HG02885 (cell line): ENCODE data around the gene PEDS1.
A peak's percentile ranks its signal among the peaks of the same experiment; 100 is the strongest.
"Not testable (repeated sequence)": the region's sequence is repeated elsewhere in the genome, so short reads cannot be mapped to it uniquely, and the experiment has no call there.

Experiments
- ATAC-seq: cut with Tn5 transposase; IDR thresholded peaks from one replicate; pipeline ENCODE4 v1.9.1; 2021; ENCODE audit warnings: mild to moderate bottlenecking; ENCODE audit not compliant: unreplicated experiment, poor library complexity

PEDS1 gene

GRCh38 chr20:50191065-50191543, 37.6 kb upstream of the PEDS1 start:
- peak; percentile 21 for ATAC-seq

DNA sequence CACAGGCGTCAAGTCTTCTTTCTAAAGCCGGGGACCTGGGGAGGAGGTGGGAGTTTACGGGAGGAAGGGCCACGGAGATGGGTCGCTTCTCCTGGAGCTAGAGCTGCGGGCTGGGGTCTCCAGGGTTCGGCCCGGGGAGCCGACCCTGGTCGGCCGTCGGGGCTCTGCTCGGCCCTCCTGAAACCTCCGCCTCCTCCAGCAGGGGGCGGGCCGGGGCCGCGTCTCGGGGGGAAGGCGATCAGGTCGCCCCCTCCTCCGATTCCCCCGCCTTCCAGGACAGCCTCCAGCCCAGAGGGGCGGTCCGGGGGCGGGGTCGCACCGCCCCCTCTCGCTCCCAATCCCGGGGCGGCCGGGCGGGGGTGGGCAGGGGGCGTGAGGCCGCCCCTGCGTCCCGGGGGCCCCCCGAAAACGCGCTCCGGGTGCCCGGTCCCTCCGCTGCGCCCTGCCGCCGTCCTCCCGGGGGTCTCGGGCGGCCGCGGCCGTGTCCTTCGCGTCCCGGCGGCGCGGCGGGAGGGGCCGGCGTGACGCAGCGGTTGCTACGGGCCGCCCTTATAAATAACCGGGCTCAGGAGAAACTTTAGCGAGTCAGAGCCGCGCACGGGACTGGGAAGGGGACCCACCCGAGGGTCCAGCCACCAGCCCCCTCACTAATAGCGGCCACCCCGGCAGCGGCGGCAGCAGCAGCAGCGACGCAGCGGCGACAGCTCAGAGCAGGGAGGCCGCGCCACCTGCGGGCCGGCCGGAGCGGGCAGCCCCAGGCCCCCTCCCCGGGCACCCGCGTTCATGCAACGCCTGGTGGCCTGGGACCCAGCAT, 36.9 kb upstream of the PEDS1 start, which contains the start of gene CEBPB:
Gene CEBPB, plus strand, starts transcription at position 580 of the 814 bp plus-strand sequence. Its CDS starts 204 bp downstream, at position 784.
- ATAC-seq = peak; percentile 50

GRCh38 chr20:50189681-50190250, 36.2 kb upstream of the PEDS1 start:
- ATAC-seq = no peak

GRCh38 chr20:50188879-50189680, 35.6 kb upstream of the PEDS1 start:
- no peak for ATAC-seq

DNA sequence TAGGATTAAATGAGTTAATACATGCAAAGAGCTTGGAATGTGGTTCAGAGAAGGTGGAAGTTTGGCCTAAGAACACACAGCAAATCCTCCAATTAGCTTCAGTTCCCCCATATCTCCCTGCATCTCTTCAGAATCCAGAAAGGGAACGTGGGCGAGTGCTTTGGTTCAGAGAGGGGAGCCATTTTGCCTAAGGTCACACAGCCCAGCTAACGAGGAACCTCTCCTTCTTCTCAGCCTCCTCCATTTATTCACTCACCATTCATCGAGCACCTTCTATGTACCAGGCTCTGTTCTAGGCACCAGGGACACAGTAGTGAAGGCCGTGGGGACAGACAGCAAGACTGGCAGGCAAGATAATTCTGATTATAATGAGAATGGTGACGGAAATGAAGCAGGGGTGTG, 34.8 kb upstream of the PEDS1 start:
- no peak for ATAC-seq

- ATAC-seq = no peak
Observed at GRCh38 chr20:50187403-50188051, 34.0 kb upstream of the PEDS1 start.

GRCh38 chr20:50186987-50187402, 33.5 kb upstream of the PEDS1 start:
- ATAC-seq = no peak

- no peak for ATAC-seq
Observed at GRCh38 chr20:50186151-50186885, 32.8 kb upstream of the PEDS1 start.

DNA sequence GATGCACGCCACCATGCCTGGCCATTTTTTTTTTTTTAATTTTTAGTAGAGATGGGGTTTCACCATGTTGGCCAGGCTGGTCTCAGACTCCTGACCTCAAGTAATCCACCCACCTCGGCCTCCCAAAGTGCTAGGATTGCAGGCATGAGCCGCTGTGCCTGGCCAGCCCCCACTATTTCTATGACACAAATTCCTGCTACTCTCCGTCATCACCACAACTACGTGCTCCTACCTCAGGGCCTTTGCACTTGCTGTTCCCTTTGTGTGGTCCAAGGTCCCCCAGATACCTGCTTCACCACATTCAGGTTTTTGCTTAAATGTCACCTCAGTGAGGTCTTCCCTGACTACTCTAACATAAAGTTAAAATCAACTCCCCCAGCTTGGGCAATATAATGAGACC, 31.9 kb upstream of the PEDS1 start:
- ATAC-seq = no peak

DNA sequence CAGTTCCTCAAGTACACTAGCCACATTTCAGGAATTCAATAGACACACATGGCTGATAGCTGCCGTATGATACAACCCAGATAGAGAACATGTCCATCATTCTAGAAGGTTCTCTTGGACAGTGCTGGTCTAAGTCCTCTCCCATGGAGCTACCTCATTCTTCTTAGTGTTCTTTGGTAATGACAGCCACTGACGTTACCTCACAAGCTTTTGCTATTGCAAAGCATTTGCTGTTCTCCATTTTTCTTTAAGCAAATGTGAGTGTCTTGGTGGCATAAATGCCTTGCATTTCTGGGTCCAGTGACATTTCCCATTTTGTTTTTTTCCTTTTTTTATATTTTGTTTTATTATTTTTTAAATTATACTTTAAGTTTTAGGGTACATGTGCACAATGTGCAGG, 28.8 kb upstream of the PEDS1 start:
- no peak for ATAC-seq

- ATAC-seq = no peak
Observed at GRCh38 chr20:50181344-50181743, 27.8 kb upstream of the PEDS1 start.

DNA sequence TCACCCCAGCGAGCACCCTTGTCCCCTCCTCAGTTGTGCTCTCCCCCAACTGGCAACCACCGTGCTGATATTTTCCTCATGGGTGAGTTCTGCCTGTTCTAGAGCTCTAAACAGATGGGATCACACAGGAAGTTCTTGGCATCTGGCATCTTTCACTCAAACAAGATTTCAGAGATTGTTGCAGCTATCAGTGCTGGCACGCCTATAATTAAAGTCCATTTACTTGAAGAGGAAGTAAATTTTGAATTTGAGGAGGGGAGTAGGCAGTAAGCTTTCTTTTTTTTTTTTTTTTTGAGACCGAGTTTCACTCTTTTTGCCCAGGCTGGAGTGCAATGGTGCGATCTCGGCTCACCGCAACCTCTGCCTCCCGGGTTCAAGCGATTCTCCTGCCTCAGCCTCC, 25.1 kb upstream of the PEDS1 start:
- not testable (repeated sequence) for ATAC-seq

DNA sequence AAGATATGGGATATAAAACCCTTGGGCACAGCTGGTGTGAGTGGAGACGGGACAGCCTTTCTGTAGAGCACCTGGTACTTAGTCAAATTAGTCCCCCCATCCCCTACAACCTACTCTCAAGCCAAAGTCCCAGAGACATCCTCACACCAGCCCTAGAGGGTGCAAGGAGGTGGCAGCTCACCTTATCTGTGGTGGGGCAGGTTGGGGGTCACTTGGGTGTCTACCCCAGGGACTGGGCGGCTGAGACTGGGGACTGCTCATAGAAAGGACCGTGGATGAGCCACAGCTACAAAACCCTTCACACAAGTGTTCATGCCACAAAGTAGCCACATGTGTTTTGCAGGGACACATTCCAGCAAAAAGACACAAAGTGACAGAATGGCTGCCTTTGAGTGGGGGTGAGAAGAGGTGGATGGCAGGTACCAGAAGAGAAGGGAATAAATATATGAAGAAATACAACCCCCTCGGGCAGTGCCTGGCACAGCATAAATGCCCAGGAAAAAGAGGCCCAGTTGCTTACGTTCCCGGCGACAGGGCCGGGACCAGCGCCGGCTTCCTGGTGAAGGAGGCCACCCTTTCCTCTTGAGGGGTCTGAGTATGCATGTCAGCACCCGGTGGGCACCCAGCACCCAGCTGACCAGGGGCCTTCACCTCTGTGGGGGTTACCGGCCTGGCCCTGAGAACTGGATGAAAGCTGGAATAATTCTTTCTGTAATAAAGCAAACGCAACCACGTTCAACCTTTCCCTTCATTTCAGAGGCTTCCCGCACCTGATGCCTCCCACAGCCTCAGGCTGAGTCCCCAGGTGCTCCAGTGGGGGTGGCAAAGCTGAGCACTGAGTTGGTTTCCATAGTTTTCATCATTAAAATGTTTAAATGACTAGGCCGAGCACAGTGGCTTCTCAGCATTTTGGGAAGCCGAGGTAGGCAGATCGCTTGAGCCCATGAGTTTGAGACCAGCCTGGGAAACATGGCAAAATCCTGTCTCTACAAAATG, 22.7 kb upstream of the PEDS1 start:
- no peak for ATAC-seq

DNA sequence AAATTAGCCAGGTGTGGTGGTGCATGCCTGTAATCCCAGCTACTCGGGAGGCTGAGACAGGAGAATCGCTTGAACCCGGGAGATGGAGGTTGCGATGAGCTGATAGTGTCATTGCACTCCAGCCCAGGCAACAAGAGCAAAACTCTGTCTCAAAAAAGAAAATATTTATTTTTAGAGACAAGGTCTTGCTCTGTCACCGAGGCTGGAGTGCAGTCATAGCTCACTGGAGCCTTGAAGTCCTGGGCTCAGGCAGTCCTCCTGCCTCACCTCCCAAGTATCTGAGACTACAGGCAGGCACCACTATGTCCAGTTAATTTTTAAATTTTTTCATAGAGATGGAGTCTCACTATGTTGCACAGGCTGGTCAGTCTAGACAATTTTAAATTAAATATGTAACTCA, 20.9 kb upstream of the PEDS1 start:
- ATAC-seq = no peak

DNA sequence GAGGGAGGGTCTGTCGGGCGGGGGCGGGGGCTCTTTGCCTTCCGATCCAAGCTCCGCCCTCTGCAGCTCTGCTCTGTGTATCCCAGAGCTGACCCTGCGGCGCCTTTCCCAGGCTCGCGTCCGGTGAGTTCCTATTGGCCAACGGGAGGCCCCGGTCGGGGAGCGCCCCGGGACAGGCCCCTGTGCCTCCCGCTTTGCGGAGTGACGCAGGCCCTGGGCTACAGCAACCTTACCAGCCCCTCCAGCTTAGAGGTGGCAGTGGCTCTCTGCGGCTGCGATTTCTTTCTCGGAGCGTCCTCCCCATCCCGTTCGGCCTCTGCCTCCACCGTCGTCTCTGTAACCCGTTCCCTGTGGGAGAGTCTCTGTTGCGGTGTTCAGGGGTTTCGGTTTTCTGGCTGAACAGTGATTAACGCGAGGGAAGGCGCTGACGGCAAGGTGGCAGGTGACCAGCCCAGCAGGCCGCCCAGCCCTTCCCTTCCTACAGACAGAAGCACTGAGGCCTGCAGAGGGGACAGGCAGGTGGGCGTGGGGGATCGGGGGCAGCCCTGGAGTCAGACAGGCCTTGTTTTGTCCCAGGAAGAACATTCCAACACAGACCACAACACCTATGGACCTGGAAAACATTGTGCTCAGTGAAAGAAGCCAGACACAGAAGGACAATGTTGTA, 19.0 kb upstream of the PEDS1 start:
- no peak for ATAC-seq

GRCh38 chr20:50170549-50171220, 17.2 kb upstream of the PEDS1 start:
- no peak for ATAC-seq

DNA sequence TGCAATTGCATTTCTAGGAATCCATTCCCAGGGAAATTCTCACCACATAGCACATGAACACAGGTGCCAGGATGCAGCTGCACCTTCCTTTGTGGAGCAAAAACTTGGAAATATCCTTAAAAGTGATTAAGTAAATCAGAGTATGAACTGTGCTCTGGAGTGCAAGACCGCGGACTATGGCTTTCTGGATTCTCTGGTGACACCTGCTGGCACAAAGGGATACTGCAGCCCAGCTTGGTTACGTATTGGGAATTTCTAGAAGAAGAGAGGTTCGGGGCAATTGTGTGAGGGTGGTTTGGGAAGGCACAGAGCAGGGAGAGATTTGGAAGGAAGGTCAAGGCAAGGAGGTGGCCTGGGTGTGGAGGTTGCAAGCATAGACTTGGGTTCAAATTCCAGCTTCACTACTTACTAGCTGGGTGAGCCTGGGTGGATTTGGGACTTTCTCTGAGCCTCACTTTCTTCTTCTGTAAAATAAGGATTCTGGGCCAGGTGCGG, 15.9 kb upstream of the PEDS1 start:
- no peak for ATAC-seq
